A172 (cell line): ENCODE results near the gene FERMT2. TPM values are rescaled to one million over a fixed set of nuclear protein-coding genes. Genes with fewer than 3 reads are reported as not detected.
"Not testable (repeated sequence)": the region's sequence is repeated elsewhere in the genome, so short reads cannot be mapped to it uniquely, and the experiment has no call there.

Experiments used
- DNase-seq: peaks from one replicate; pipeline ENCODE4 v3.0.0-alpha.2; 2015; ENCODE audit warnings: low spot score
- total RNA-seq: library from RNA; depleted of rRNA; stranded (reverse); fragments of >200 nt; shearing (Covaris generic); gene quantifications from 2 replicates; pipeline ENCODE4 v1.2.3, GENCODE V29; 2014

The FERMT2 gene
- total RNA-seq, 1 experiment from 2014 or later, result 87.1 TPM

DNA sequence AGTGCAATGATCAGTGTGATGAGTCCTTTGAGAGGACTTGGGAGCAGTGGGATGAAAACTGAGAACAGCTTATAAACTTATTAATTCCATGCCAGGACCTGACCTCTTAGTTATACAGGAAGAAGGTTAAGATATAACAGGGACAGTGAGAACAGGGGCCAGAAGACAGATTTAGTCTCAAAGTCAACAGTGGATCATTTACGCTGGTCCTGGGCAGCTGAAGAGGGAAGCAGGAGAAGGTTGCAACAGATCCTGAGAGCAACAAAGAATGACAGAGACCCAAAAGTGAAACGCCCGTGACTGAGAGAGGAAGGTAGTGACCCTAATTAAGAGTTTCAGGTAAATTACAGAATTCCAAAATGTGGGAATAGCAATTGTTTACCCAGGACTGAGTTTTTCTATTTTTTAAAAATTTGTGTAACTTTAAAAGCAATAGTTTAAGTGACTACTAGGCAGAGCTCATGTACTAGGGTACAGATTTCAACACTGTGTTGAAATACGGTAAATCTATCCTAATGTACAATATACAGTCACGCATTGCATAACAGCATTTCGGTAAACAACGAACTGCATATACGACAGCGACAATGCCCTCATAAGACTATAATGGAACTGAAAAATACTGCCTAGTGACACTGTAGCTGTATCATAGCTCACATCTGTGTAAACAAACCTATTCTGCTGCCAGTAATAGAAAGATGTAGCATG is 81.8 kb downstream of the FERMT2 start:
- DNase-seq, result no peak

DNA sequence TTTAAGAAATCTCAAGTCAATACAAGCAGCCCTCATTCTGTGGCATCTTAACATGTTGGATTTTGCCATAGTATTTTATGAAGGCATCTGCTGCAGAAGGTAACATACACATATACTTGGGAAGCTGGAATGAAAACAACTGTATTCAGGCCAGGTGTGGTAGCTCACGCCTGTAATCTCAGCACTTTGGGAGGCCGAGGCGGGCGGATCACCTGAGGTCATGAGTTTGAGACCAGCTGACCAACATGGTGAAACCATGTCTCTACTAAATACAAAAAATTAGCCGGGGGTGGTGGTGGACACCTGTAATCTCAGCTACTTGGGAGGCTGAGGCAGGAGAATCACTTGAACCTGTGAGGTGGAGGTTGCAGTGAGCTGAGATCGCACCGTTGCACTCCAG is 86.0 kb downstream of the FERMT2 start:
- DNase-seq, result not testable (repeated sequence)

DNA sequence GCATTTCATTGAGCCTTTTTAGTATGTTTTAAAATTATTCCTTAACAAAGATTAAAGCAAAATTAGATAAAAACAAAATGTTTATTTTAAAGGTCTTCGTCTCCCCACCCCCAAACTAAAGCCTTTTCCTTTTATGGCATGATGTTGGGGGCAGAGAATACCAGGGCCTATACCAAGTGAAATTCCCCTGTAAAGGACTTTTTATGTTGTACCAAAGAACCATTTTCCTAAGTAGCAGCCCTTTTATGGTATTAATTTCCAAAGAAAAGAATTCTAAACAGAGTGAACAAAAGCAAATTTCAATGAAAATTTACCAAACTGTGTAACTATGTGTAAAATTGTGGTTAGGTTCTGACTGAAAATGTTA is 87.5 kb downstream of the FERMT2 start:
- DNase-seq, result no peak

DNA sequence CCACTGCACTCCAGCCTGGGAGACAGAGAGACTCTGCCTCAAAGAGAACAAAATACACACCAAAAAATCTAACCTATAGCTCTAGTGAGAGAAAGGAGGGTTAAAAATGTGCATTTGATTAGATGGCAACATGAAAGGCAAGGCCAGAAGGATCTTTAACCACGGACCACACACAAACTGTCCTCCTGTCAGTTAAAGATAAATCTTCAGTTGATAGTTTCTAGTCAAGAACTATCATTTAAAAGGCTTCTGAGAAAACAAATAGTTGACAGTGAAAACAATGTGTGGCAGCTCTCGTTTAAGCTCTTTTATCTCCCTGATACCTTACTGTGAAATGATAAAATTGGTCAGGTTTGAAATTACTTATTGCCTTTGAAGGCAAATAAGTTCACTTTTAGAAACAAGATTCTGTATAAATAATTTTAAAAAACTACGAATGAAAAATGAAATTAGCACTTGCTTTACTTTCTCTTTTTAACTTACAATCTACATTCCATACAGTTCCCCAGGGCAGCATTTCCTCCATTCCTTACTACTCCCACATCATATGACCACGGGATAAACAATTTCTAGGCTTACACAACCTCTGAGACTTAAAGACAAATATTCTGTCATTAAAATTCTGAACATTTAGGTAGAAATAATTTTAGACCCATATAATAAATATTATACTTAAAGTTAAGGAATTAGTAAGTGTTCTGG is 88.1 kb downstream of the FERMT2 start:
- no peak for DNase-seq

DNA sequence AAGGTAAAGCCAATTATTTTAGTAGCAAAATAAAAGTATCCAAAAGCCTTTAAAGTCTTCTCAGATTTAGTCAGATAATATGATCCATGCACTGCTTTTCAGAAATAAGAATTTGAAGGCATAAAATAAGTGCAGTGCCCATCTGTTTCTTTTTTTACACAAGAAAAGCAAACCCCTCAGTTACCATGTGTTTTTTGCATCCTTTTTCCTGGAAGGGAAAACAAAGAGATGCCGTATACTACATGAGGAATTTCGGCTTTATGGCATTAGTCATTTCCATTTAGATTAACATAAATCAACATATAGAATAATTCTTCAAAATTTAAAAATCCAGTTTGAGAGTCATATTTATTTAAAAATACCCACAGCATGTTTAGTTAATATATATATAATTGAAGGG is 89.4 kb downstream of the FERMT2 start:
- no peak for DNase-seq

DNA sequence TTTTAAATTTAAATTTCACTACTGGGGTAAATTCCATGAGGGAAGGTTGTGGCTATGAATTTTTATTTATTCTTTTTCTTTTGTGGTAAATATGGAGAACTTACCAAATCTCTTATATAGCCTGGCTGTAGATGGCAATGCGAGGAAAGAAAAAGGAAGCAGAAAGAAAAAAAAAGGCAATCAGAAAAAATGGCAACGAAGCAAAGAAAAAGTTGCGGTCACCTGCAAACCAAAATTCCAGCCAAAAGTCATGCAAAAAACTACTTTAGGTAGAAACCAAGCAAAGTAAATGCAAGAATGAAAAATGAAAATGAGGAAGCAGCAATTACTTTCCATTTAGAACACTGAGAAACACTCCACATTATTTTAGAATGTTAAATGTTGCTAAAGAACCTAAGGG is 89.9 kb downstream of the FERMT2 start:
- no peak for DNase-seq

DNA sequence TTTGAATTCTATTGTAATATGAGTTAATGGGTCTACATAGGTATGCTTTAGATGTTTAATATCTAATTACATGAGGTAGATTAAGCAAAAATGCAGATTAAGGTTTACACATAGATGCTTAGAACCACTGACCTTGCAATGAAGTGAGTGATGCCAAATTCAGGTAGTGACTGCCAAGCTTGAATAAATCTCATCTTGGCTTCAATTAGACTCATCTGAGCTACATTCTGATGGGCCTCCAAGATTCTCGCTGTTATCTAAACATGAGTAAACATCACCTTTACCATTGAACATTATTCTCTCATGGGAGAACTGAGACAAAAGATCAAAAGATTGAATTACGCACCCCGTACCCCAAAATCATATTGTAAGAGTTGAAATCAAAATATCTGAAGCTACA is 90.6 kb downstream of the FERMT2 start:
- DNase-seq, result no peak

DNA sequence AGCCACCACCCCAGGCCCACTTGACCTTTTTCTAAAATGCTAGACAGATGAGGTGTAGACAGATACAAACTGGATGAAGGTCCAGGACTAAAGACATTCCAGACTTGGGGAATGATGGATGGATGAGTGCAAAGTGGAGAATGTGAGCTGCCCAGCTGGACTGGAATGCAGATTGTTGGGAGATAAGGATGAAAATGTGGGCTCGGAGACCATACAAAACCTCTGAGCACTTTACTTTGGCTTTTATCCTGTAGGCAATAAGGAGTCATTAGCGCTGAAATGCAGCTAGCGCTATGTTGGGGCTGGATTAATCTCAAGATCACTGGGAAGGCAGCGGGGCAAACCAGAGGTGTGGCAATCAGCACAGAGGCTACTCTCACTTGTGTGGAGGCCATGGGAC is 94.7 kb downstream of the FERMT2 start:
- DNase-seq, result peak; percentile 80

DNA sequence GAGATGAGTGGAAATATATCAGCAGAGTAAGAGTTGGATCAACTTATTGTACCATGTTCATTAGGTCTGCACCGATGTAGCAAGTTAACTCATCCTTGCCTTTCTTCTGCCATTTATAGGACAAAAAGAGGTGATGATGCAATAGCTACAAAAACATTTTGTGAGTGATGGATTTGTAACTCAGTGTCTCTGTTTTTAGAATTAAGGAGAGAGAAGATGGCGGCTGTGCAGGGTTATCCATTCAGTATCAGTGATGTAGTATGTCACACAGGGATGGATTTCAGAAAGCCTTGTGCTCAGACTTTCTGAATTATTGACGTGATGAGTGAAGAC is 97.4 kb downstream of the FERMT2 start:
- DNase-seq, result no peak

DNA sequence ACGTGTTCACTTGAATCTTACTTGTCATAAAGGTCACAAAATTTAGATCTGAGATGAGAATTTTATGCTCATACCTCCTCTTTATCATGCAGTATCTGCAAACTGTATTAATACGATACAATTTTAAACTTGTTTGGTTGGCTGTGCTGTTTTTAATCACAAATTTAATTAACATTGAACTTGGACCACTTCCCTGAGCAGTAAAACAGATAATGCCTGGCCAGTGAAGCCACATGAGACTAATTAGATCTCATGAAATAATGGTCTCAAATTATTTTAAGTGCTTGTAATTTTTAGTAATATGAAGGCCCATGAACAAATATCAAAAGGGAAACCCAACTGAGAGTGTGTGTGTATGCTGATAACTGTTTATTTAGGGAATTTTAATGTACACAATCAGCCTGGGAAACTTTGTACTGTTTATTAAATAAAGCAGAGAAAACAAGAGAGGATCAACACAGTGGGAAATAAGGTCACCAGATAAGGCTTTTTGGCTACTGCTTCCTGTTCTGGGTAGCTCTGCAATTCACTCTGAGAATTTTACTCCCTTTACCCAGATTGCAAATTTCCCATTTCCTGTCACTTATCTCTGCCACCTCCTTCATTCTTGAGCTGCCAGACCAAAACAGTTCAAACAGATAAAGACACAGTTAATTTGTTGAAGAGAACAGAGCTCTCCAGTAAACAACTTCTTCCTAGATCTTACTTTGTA is 97.9 kb downstream of the FERMT2 start:
- no peak for DNase-seq

DNA sequence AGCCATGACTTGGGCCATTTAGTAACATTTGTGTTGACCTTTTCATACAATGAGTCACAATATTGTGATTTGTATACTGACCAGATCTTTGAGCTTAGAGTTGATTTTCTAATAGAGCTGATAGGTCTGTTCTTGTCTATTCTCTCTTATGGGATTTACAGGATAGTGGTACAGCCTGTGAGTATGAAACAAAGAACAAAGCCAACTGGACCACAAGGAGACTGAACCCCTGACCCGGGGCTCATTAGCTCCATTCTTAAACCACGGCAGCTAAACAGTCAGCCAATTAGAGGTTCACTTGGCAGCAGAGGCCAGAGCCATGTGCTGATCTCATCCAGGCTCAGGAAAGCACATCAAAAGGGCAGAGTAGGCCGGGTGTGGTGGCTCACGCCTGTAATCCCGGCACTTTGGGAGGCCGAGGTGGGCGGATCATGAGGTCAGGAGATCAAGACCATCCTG is 100.4 kb downstream of the FERMT2 start:
- no peak for DNase-seq

DNA sequence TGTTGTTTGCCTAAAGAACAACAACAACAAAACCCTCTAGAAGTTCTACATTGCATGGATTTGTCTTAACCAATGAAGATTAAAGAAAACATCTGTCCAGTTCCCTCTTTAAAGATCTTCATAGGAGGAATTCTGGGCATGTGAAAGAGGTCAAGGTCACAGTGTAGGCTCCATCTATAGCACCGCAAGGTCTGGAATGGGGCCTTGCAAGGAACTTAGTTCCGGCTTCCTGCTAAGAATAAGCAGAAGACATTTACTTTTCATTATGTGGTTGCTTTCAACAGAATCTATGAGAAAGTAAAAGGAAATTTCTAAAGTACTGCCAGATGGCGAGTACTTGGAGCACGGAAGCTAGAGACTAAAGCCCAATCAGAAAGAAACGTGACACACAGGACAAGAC is 102.2 kb downstream of the FERMT2 start:
- no peak for DNase-seq

DNA sequence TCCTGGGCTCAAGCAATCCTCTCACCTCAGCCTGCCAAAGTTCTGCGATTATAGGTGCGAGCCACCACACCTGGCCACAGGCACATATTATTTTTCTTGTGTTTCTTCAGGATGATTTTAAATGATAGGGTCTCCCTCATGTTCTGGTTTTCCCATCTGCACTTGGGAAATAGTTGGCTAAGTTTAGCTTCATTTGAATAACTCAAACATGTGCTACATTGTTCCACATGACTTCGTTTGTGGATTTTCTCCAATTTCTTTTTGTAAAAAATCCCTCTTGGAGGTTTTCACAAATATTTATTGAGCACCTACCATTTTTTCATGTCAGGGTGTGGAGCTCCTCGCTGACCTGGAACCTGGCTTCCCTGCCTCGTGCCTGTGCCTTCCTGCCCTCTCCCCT is 104.3 kb downstream of the FERMT2 start:
- no peak for DNase-seq

DNA sequence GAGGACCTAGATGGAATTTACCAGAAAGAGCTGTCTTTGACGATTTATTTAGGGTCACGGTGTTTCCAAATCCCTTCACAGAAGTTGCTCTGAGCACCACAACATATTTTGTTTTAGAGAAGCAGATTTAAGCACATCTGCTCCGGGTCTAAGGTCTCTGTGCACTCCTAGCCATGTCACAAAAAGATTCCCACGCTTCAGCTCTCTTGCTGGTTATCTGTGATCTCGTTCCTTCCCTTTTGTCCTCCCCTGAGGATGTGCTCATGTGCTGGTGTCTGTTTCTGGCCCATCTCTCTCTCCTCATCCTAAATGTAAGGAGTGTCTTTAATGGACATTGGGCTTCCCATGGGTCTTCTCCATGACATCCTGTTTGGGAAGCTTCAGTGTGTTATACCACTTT is 105.8 kb downstream of the FERMT2 start:
- DNase-seq, result no peak

DNA sequence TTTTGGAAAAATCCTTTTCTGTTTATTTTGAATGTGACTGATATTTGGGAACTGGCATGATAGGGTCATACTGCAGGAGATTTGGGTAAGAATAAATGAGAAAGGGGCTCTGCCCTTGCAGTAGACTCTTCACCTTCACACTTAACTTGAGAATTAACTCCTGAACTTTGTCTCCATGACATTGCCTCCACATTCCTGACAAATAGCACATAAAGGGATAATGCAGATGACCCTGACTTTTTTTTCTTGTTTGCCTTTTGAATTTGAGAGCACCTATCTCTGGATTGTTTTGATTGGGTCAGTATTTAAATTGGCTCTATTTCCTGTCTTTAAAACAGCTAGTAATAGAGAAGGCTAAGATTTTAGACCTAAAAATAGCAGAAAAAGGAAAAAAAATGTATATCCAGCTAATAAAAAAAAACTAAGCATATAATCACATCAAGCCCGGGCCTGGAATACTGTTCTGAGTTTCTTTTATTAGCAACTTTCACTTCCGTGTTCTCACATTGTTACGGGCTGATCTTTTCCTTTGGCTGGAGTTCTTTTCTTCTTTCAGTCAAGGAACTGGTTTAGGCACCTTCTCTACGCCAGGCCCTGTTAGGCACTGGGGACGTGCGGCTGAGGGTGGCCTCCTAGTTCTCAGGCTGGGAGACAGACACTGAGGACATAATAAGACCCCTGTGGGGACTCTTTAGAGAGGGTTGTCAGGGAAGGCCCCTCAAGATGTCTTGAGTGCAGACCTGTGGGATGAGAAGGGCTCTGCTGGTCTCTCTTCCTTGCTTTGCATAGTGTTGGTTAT is 106.4 kb downstream of the FERMT2 start:
- DNase-seq, result no peak

DNA sequence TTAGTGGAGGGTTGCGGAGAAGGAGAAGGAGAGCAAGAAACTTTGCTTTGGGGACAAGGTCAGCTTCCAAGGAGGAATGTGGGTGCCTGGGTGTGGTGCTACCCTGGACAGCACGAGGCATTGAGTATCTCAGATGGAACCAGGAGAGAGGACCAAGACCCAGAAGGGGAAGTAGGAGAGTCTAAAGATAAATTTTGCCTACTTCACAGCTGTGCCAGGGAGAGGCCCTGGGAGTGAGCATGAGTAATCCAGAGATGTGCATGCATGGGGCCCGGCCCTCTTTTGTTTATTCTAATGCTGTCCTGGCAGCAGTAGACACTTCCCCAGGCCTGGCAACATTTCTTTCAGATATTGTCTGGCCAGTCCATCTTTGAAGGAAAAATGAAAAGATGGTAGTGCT is 110.0 kb downstream of the FERMT2 start:
- DNase-seq, result peak; percentile 47

DNA sequence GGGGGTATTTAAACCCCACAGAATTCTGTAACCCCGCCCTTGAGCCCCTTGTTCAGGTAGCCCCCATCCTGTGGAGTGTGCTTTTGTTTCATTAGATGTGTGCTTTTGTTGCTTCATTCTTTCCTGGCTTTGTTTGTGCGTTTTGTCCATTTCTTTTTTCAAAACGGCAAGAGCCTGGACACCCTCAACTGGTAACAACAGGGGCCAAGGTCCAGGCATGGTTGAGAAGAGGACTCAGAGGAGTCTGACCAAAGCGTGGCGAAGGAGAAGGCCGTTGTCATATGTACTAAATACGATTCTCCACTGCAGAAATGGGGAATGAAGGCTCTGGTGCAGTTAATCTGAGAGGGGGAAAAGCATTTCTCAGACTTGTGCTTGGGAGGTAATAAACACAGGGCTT is 113.4 kb downstream of the FERMT2 start:
- no peak for DNase-seq

DNA sequence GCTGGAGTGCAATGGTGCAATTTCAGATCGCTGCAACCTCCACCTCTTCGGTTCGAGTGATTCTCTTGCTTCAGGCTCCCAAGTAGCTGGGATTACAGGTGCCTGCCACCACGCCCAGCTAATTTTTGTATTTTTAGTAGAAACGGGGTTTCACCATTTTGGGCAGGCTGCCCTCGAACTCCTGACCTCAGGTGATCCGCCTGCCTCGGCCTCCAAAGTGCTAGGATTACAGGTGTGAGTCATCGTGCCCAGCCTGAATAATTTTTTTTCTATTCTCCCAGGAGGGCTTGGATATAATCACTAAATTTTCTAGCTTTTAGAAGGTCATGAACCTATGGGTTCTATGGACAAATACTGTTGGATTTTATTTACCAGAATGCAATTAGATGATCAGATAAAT is 114.8 kb downstream of the FERMT2 start:
- DNase-seq, result no peak

DNA sequence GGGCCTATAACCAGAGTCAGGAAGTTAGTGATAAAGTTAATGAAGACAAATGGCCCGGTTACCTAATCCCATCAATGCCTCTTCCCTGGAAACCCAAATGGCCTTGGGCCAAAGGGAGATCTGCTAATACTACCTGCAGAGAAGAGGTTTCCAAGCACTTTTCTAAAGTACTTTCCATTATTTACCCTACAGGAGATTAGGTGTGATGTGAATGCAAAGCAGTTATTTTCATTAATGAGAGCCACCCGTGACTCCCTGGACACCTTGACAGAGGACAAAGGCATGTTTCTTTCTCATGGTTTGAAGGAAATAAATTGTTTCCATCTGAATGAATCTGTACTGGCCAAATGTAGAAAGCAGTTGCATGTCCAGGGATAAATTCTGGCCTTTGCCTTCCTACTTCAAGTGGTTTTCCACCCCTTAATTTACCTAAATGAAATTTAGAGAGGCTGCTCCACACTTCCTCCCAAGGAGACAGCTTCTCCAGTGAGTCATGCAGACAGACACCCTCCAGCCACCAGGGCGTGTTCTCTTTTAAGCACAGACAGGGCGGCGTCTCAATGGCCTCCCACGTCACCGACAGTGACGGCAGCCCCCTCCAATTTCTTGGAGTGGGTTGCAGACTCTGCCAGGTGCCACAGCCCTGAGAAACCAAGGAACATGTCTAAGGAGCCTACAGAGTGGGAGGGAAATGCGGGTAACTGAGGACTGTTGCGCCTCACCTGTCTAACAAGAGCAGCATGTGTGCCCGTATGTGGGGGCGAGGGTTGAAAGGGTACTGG is 115.5 kb downstream of the FERMT2 start:
- DNase-seq, result peak; percentile 78

DNA sequence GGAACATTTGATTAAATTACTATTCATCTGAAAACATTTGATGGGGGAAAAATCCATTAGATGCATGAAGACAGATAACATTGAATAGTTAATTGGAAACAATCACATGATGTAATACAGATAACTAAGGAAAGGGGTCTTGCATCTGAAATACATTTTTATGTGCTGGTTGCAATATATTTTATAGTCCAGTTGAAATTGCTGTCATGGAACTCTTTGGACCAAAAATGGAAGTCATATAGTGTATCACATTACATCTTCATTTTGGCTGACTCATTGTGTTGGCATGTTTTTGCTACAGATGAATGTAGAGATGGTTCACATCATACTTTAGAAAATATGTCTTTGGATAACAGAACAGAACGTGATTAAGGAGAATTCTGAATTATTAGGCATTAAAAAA is 116.4 kb downstream of the FERMT2 start:
- peak; percentile 62 for DNase-seq

DNA sequence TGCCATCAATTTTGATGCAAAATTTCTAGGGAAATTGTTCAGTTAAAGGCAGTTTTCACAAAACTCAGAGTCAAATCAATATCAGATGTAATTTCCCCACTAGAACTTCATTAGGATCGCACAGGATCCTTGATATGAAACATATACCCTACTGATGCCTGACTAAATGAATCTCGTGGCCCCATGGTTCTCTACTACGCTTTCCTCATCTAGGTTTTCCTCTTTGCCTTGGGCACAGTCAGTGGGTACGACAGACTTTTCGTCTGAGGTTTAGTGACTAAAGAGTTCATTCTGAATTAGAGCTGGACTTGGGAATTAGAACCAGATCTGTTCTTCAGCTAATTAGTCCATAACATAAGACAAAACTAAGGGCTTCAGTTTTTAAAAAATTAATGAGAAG is 117.0 kb downstream of the FERMT2 start:
- no peak for DNase-seq
